HG02970 (cell line): ENCODE measurements around the gene ABHD2.

Source experiments
- ATAC-seq: cut with Tn5 transposase; IDR thresholded peaks from one replicate; pipeline ENCODE4 v1.9.1; 2021; ENCODE audit warnings: mild to moderate bottlenecking, moderate library complexity, moderate number of reproducible peaks; ENCODE audit not compliant: unreplicated experiment, low FRiP score

ABHD2 gene

GRCh38 chr15:89157918-89158564 is 69.8 kb downstream of the ABHD2 start:
- no peak for ATAC-seq

GRCh38 chr15:89161666-89162065 is 73.4 kb downstream of the ABHD2 start:
- ATAC-seq: no peak

GRCh38 chr15:89163271-89164055 is 75.2 kb downstream of the ABHD2 start:
- ATAC-seq: no peak

- ATAC-seq: no peak
Observed at GRCh38 chr15:89164712-89165211, 76.5 kb downstream of the ABHD2 start.

GRCh38 chr15:89165677-89166076 is 77.4 kb downstream of the ABHD2 start:
- no peak for ATAC-seq

- peak; percentile 50 for ATAC-seq
Observed at GRCh38 chr15:89167267-89168176, 79.3 kb downstream of the ABHD2 start.

GRCh38 chr15:89168316-89168833 is 80.1 kb downstream of the ABHD2 start:
- ATAC-seq: no peak

- ATAC-seq: no peak
Observed at GRCh38 chr15:89170364-89170763, 82.1 kb downstream of the ABHD2 start.

- no peak for ATAC-seq
Observed at GRCh38 chr15:89171136-89172072, 83.1 kb downstream of the ABHD2 start.

GRCh38 chr15:89172921-89173320 is 84.7 kb downstream of the ABHD2 start:
- no peak for ATAC-seq

GRCh38 chr15:89174476-89174875 is 86.2 kb downstream of the ABHD2 start:
- ATAC-seq: no peak

GRCh38 chr15:89175617-89176191 is 87.4 kb downstream of the ABHD2 start:
- ATAC-seq: no peak

- ATAC-seq: no peak
Observed at GRCh38 chr15:89177116-89177515, 88.9 kb downstream of the ABHD2 start.

GRCh38 chr15:89177633-89178306 is 89.5 kb downstream of the ABHD2 start:
- ATAC-seq: no peak

- no peak for ATAC-seq
Observed at GRCh38 chr15:89178307-89178977, 90.2 kb downstream of the ABHD2 start.

- ATAC-seq: no peak
Observed at GRCh38 chr15:89179966-89180875, 92.0 kb downstream of the ABHD2 start.

- ATAC-seq: no peak
Observed at GRCh38 chr15:89184357-89184756, 96.1 kb downstream of the ABHD2 start.
